Endothelial cell of umbilical vein (primary cell): ENCODE measurements around the gene RNGTT.

ENCODE experiments used
- GATA2 ChIP-seq: IDR thresholded peaks from 2 replicates; pipeline ENCODE4 v1.7.0; 2011; ENCODE audit warnings: low read depth, mild to moderate bottlenecking, moderate library complexity, mixed read lengths, low read length; ENCODE audit not compliant: insufficient read length, insufficient read depth
- POLR2A ChIP-seq: IDR thresholded peaks from 2 replicates; pipeline ENCODE4 v1.6.1; 2012; ENCODE audit warnings: low read depth, mild to moderate bottlenecking, control low read depth, low read length
- POLR2AphosphoS5 ChIP-seq: IDR thresholded peaks from 2 replicates; pipeline ENCODE4 v1.6.1; 2012; ENCODE audit warnings: low read depth, mild to moderate bottlenecking, control low read depth, low read length, moderate library complexity; ENCODE audit not compliant: insufficient read depth
- TF ChIP-seq, protein P1 (sequence below), 2 donors: IDR thresholded peaks; 1 replicate in 1 of 2; 2 replicates in 1 of 2; pipeline ENCODE4 v1.5.1; 2011; ENCODE audit warnings: low read length in 2 of 2, mild to moderate bottlenecking in 2 of 2, moderate library complexity in 2 of 2, control low read depth in 1 of 2, inconsistent platforms in 1 of 2, low read depth in 1 of 2; ENCODE audit not compliant: insufficient read depth in 1 of 2; ENCODE audit errors: extremely low read depth in 1 of 2

DNA sequence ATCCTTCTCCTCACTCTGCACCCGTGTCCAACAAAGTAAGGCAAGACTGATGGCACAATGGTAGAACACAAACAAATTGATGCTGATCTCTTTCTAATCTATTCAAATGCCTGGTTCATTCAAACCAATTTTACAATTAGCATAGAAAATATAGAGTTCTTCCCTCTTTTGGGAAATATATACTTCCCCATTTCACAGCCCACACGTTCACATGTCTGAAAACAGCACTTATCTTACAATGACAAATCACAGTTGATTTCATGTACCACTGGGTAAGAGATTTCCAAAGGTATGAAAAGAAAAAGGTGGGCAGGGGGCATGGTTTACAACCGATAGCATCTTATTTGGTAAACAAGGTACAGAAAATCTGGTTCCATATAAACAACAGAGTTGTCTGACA lies 137.6 kb downstream of the RNGTT start:
- TF ChIP-seq, protein P1, sequence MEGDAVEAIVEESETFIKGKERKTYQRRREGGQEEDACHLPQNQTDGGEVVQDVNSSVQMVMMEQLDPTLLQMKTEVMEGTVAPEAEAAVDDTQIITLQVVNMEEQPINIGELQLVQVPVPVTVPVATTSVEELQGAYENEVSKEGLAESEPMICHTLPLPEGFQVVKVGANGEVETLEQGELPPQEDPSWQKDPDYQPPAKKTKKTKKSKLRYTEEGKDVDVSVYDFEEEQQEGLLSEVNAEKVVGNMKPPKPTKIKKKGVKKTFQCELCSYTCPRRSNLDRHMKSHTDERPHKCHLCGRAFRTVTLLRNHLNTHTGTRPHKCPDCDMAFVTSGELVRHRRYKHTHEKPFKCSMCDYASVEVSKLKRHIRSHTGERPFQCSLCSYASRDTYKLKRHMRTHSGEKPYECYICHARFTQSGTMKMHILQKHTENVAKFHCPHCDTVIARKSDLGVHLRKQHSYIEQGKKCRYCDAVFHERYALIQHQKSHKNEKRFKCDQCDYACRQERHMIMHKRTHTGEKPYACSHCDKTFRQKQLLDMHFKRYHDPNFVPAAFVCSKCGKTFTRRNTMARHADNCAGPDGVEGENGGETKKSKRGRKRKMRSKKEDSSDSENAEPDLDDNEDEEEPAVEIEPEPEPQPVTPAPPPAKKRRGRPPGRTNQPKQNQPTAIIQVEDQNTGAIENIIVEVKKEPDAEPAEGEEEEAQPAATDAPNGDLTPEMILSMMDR (IDR thresholded peaks at IDR 0.05; ENCODE audit: extremely low read depth in 1 of 2, insufficient read depth in 1 of 2, low read depth in 1 of 2, low read length in 2 of 2), result no peak
- TF ChIP-seq POLR2A (no peak), POLR2AphosphoS5 (no peak), GATA2 (no peak)
